ENCODE data around the gene FADS1. TPM values are rescaled to one million over a fixed set of nuclear protein-coding genes. Genes with fewer than 3 reads are reported as not detected.
A peak's percentile ranks its signal among the peaks of the same experiment; 100 is the strongest.

FADS1 gene
- total RNA-seq, 4 donors from 2014 or later: 20.8 to 37.4 (median 32.0) TPM

- no peak for TF ChIP-seq CTCF (IDR thresholded peaks at IDR 0.05)
- TF ChIP-seq EP300 (IDR thresholded peaks at IDR 0.05): no peak
- no peak for TF ChIP-seq POLR2A (IDR thresholded peaks at IDR 0.05)
- no peak for TF ChIP-seq POLR2AphosphoS5 (IDR thresholded peaks at IDR 0.05)
- peaks cover 0 to 8% of the 10 kb centered on the region in 2 donors for H3K36me3 ChIP-seq
- H3K9me3 ChIP-seq: no peaks in the 10 kb centered on the region
- WGBS, 2 donors (ENCODE audit: low coverage in 1 of 2): 64 to 71% methylated on average over 2 to 6 of the region's 6 CpGs
- peak overlapping the region in 1 of 2 donors; percentile 88 for H3K4me3 ChIP-seq
- ATAC-seq: no peak
- H3K27me3 ChIP-seq: no peaks in the 10 kb centered on the region
- H3K27ac ChIP-seq: peak overlapping the region; percentile 91 to 98 (median 92)
- H3K4me1 ChIP-seq: peaks cover 0 to 31% (median 2%) of the 10 kb centered on the region in 3 donors
Measured at GRCh38 chr11:61817471-61818202, 834 bp upstream of the FADS1 start.

- peak; percentile 11 for ATAC-seq
- no peaks in the 10 kb centered on the region for H3K27me3 ChIP-seq
- H3K4me1 ChIP-seq: peaks cover 0 to 31% (median 2%) of the 10 kb centered on the region in 3 donors
- H3K4me3 ChIP-seq: peak overlapping the region; percentile 59 to 88
- peak in 1 of 2 donors; percentile 45 for TF ChIP-seq POLR2A (IDR thresholded peaks at IDR 0.05)
- no peak for TF ChIP-seq EP300 (IDR thresholded peaks at IDR 0.05)
- TF ChIP-seq CTCF (IDR thresholded peaks at IDR 0.05): peak in 1 of 4 experiments; percentile 31
- TF ChIP-seq POLR2AphosphoS5 (IDR thresholded peaks at IDR 0.05): no peak
- WGBS, 2 donors (ENCODE audit: low coverage in 1 of 2): 0 to 3% methylated on average over 9 to 18 of the region's 69 CpGs
- peaks cover 0 to 23% of the 10 kb centered on the region in 2 donors for H3K36me3 ChIP-seq
- H3K9me3 ChIP-seq: no peaks in the 10 kb centered on the region
- H3K27ac ChIP-seq: peak overlapping the region; percentile 91 to 98 (median 92)
Measured at GRCh38 chr11:61815790-61816735, 740 bp downstream of the FADS1 start.

GRCh38 chr11:61814958-61815789, 1.6 kb downstream of the FADS1 start:
- Histone ChIP-seq H3K36me3 (peaks cover 0 to 32% of the 10 kb centered on the region in 2 donors), H3K4me3 (peak overlapping the region; percentile 59 to 88), H3K4me1 (peaks cover 0 to 31% (median 2%) of the 10 kb centered on the region in 3 donors), H3K9me3 (no peaks in the 10 kb centered on the region), H3K27ac (peak overlapping the region; percentile 91 to 98 (median 92)), H3K27me3 (no peaks in the 10 kb centered on the region)
- ATAC-seq: peak; percentile 93
- 0% methylated on average over 3 to 6 of the region's 66 CpGs for WGBS, 2 donors (ENCODE audit: low coverage in 1 of 2)
- TF ChIP-seq POLR2A (IDR thresholded peaks at IDR 0.05): peak; percentile 97 to 98
- TF ChIP-seq EP300 (IDR thresholded peaks at IDR 0.05): no peak
- TF ChIP-seq POLR2AphosphoS5 (IDR thresholded peaks at IDR 0.05): peak; percentile 99
- TF ChIP-seq CTCF (IDR thresholded peaks at IDR 0.05): peak in 1 of 4 experiments; percentile 16

GRCh38 chr11:61814247-61814957, 2.4 kb downstream of the FADS1 start:
- H3K4me1 ChIP-seq: peaks cover 0 to 31% (median 2%) of the 10 kb centered on the region in 3 donors
- no peak for TF ChIP-seq POLR2AphosphoS5 (IDR thresholded peaks at IDR 0.05)
- no peak for TF ChIP-seq POLR2A (IDR thresholded peaks at IDR 0.05)
- no peak for TF ChIP-seq CTCF (IDR thresholded peaks at IDR 0.05)
- no peak for TF ChIP-seq EP300 (IDR thresholded peaks at IDR 0.05)
- peak overlapping the region; percentile 59 to 88 for H3K4me3 ChIP-seq
- H3K36me3 ChIP-seq: peaks cover 0 to 40% of the 10 kb centered on the region in 2 donors
- no peak for ATAC-seq
- no peaks in the 10 kb centered on the region for H3K27me3 ChIP-seq
- 58 to 68% methylated on average over 13 to 15 of the region's 16 CpGs for WGBS, 2 donors (ENCODE audit: low coverage in 1 of 2)
- peak overlapping the region; percentile 91 to 98 (median 92) for H3K27ac ChIP-seq
- H3K9me3 ChIP-seq: no peaks in the 10 kb centered on the region
